HG03469 (cell line): ENCODE data around the gene AFM.

ENCODE experiments used
- ATAC-seq: cut with Tn5 transposase; IDR thresholded peaks from one replicate; pipeline ENCODE4 v1.9.1; 2021; ENCODE audit warnings: mild to moderate bottlenecking, moderate library complexity, moderate number of reproducible peaks; ENCODE audit not compliant: unreplicated experiment

AFM gene

DNA sequence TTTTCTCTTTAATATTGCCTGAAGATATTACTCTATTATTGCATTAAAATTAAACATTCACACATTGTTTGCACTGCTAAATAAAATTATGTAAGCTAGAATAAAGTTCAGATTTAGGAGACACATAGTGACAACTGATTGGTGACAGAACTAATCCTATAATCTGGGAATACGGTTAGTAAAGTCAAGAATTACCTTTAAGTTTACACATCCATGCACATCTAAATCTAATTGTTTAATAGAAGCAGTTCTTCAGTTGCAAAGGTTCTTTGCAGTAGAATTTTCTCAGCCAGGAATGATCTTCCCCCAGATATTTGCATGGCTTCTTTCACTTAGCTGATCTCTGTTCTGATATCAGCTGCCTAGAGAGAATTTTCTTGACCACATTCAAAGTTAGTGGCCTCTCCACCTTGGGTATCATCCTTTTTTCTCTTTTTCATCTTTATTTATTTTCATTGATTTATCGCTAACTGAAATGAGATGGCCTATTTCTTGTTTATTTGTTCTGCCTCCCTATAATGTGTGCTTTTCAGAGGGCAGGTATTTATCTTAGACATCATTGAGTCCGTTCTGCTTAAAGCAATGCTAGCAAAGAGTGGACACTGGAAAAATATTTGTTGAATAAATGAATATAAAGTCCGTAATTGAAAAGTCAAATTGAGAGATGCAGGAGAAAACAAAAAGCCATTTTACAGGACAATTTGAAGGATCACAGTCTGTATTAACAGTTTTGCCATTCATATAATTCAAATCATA, 32.9 kb upstream of the AFM start:
- no peak for ATAC-seq

DNA sequence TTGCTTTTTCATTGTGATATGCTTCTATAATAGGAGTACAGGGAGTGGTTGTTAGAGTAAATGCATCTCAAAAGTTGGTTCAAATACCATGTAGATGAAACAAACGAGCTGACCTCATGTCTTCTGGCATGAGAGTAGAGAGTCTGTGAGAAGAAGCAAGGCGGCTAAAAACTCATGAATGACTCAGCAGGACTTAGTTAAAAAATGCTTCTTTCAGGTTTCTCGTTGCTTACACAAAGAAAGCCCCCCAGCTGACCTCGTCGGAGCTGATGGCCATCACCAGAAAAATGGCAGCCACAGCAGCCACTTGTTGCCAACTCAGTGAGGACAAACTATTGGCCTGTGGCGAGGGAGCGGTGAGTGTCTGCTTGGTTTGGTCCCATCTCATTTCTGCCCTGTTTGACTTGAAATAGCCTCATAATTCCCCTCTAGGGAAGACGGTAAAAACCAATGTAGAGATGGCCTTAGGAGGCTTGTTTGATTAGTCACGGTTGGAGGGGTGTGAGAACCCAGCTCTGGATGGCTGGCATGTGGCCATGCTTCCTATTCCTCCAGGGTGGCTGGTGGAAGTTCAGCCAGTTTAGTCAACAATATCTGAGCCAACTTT, 31.0 kb upstream of the AFM start:
- no peak for ATAC-seq

DNA sequence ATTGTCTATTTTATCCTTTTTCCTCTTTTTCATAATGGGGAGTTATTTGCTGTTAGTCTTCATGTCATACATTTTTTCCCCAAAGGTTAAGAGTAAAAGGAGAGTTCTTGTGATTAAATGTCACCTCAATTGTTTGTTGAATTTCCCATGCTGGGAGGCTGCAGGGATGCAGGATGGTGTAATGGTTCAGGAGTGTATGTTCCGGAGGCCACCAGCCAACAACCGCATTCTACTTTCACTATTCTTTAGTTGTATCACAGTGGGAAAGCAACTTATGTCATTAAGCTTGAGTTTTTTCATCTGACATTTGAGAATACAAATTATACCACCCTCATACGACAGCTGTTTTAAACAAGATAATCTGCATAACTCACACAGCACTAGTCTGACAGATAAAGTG, 30.1 kb upstream of the AFM start:
- no peak for ATAC-seq

DNA sequence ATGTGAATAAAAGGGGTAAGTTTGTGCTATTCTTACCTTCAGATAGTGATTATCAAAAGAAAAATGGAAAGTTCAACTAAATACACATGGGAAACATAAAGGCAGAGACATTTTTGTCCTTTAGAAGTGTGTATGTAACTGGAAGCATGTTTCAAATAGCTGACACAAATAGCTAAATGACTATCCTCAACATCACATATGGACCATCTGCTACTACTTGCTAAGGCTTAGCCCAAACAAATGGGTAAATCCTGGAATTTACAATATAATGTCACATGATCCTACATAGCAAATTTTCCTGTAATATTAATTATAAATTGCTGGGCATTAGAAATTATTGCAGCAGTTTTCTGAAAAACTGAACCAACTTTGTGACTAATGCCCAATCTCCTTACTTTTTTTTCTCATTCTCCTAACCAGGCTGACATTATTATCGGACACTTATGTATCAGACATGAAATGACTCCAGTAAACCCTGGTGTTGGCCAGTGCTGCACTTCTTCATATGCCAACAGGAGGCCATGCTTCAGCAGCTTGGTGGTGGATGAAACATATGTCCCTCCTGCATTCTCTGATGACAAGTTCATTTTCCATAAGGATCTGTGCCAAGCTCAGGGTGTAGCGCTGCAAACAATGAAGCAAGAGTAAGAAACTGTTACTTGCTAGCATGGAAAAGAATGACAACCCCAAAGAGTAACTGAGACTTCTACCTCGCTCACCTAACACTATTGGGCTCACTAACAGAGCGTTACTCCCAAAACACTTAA, 29.4 kb upstream of the AFM start:
- no peak for ATAC-seq

DNA sequence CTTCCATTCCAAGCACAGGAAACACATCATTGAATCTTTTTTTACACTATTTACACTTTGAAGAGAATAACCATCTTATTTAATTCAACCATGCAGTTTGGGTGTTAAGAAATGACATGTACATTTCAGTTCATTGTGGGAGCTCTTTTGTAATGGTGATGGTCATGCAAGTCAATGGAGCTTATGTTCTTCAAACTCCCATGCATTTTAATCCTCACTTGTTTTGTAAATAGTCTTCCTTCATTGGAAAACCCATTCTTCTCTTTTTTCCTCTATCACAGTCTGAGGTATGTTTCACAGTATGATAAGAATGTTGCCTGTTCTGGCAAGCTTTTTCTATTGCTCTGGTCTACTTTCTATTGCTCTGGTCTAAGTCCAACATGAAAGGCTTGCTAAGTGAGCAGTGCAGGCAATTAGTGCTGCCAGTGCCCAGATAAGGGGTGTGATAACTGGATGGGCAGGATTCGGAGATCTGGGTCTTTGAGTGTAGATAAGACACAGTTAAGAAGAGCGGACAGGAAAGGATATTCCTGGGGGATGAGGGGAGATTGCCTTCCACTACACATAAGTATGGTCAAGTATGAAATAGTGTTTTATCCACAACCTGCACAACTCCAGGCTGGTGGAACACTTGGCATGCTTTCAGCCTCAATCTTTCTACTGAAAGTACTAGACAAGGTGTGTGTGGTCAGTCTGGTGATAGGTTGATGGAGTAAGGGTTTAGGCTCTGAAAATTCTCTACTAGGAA, 28.4 kb upstream of the AFM start:
- no peak for ATAC-seq

DNA sequence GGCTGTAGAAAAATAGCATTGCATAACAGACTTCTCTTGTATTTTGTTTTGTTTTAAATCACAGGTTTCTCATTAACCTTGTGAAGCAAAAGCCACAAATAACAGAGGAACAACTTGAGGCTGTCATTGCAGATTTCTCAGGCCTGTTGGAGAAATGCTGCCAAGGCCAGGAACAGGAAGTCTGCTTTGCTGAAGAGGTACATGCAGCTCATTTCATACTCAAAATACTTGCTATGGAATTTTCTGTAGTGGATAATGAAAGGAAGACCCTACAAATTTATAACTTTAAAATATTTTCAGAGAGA, 27.9 kb upstream of the AFM start:
- ATAC-seq = no peak

DNA sequence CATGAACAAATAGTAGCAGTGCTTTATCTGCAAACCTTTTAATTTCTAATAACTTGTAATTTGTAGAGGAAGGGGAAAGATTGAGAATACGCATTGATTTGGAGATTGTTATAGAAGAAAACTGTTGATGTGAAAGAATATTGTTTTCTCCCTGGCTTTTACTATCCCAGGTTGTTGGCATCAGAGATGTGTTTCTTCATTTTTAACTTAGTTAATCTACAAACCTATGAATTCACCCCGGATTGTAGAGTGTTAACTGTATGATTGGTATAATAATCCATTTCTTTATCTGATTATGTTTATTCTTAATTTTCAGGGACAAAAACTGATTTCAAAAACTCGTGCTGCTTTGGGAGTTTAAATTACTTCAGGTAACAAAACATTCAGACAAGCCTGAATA, 26.6 kb upstream of the AFM start:
- no peak for ATAC-seq

DNA sequence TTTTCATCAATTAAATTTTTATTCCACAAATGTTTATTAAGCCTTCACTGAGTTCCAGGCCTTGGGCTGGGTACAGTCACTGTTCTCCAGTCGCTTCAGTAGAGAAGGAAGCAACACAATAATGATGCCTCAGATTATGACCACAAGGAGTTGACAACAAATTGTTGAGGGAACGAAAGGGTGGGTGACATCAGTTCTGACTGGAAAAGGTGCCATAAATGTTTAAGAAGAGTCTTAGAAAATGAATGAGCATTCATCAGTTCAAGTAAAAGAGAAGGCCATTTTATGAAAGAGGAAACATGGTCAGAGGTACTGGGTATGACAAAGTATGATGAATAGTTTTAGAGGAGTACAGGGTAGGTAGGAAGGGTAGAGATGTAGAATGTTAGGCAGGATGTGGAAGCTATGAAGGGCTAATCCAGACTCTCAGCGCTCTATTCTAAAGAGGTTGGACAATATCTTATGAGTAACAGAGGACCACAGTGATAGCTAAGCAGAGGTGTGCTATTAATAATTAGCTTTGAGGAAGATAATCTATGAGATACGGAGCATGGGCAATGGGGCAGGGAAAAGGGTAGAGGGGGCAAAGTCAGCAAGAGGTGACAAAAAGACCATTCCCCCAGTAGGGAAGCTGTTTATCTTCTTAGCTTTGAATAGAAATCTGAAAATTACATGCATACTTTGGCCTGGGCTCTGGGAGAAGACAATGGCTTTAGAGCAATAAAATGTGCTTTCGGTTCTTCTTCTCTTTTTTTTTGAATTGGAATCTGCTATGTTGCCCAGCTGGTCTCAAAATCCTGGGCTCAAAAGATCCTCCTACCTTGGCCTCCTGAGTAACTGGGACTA, 25.1 kb upstream of the AFM start:
- no peak for ATAC-seq

DNA sequence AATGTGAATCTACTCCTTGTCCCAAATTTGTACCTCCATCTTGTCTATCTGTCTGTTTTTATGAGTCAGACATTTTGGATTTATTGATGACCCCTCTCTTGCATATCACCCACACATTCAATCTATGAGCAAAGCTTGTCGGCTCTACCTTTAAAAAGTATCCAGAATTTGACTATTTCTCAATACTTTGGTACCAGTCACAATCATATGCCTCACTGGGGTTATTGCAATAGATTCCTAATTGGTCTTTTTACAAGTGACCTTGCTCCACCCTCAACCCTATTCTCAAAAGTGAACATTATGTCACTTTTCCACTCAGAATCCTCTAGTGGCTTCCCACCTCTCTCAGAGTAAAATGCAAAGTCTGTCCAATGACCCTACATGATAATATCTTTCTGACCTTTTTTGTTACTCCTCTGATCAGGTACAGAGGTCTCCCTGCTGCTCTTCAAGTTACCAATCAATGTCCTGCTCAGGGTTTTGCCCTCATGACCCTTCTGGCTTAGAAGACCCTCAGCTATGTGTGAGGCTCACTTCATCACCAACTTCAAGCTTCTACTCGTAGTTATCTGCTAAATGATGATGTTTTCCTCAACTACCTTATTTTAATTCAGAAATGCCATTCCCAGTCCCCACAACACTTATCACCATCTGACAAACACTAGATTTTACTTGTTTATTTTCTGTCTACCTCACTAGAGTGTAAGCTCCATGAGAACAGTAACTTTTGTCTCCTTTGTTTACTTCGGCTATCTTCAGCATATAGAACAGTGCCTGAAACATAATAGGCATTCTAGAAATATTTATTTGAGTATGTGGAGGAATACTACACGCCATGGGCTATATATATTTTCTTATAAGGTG, 23.1 kb upstream of the AFM start:
- no peak for ATAC-seq

DNA sequence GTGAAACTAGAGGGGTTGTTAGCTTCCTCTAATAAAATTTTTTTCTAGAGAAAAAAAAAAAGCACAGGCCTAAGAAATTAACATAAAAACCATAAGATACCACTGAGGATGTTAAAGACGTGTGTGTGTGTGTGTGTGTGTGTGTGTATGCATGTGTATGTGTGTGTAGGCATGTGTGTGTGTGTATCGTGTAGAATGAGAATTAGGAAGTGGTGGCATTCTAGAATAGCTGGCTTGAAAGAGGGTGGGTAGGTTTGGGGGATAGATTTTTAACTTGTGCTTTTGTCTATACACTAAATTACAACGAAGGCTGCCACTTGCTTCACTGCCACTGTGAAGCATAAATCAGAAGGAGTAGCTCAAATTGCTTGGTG, 22.5 kb upstream of the AFM start:
- ATAC-seq = no peak

DNA sequence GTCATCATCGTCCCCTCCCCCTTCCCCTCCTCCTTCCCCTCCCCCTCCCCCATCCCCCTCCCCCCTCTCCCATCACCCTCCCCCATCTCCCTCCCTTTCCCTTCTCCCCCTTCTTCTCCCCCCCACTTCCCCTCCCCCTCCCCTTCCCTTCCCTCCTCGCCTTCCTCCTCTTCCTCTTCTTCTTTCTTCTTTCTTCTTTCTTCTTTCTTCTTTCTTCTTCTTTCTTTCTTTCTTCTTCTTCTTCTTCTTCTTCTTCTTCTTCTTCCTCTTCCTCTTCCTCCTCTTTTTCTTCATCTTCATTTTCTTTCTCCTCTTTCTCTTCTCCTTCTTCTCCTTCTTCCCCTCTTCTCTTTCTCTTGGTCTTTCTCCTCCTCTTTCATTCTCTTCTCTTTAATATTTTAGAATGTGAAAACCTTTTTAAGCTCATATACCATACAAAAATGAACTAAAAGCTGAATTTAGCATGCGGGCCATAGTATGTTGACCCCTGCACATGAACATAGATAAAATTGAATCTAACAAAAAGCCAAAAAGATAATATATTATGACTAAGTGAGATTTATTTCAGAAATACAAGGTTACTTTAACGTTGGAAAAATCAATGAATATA, 20.5 kb upstream of the AFM start:
- no peak for ATAC-seq

DNA sequence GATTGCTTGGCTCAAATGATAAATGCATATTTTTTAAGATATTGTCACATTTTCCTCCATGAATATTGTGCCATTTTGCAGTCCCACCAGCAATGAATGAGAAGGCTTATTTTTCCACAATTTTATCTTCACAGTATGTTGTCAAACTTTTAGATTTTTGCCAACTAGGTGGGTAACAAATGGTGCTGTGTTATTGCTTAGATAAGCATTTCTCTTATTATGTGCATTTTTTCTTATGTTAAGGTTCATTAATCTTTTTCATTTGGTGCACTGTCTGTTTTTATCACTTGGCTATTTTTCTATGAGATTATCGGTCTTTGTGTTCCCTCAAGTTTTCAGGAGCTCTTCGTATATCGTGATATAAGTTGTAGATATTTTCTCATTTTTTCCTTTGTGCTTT, 13.4 kb upstream of the AFM start:
- no peak for ATAC-seq

DNA sequence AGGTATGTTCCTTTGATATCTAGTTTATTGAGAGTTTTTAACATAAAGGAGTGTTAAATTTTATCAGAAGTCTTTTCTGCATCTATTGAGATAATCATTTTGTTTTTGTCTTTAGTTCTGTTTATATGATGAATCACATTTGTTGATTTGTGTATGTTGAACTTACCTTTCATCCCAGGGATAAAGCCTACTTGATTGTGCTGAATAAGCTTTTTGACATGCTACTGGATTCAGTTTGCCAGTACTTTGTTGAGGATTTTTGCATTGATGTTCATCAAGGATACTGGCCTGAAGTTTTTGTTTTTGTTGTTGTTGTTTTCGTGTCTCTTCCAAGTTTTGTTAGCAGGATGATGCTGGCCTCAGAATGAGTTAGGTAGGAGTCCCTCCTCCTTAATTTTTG, 10.8 kb upstream of the AFM start:
- ATAC-seq = no peak

DNA sequence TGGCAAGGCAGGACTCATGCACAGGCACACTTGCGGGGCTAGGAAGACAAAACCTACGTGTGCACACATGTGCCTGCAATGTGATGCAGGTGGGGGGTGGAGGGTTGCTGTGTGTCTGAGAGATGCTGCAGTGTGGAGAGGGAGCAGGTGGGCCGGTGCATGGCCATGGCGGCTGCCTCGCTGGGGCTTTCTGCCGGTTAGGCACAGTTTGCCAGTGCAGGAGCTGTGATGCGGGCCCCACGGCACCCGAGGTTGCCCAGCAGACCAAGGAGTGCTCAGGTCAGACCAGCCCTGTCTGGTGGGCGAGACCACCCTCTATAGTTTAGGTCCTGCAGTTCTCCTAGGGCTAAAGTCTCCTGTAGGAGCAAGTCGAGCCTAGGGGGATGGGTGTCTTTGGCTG, 4.4 kb upstream of the AFM start:
- ATAC-seq = no peak

DNA sequence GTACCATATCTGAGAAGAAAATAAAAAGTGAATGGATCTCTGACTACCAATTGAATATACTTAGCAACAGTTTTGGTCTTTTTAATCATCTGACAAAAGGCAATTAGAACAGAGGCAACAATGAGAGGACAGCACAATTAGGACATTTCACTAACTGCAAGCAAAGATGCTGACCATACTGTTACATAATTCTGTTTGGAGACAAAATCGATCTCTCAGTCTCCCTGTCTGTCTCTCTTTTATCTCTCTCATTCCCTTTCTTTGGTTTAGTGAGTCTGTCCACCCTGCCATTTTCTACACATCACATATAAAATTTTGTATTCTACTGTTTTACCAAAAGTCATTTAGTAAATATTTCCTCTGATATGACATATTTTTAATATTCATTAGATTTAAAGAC, 2.2 kb upstream of the AFM start:
- ATAC-seq = no peak

DNA sequence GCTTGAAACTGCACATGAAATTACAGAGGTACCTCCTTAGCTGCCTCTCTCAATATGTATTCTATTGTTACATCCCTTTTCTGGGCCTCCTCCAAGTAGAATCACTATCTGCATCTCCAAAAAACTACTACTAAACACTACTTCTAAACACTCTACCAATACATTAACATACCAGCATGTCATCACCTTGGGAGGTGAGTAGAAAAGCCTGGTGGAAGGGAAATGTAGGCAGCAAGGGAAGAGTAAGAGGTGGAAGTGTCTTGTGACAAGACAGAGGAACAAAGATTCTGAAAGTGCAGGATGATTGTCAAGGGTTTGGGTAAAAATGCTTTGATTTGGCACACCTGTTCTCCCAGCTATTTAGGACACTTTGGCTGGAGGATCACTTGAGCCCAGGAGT, 3.5 kb downstream of the AFM start:
- ATAC-seq = no peak

DNA sequence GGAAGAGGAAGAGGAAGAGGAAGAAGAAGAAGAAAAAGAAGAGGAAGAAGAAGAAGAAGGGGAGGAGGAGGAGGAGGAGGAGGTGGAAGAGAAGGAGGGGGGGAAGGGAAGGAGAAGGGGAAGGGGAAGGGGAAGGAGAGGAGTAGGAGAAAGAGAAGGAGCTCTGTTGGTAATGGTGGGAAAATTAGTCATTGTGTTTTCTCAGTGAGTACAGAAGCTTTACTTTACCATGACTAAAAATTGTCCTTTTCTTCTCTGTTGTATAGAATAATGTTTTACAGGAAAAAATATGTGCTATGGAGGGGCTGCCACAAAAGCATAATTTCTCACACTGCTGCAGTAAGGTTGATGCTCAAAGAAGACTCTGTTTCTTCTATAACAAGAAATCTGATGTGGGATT, 4.1 kb downstream of the AFM start:
- no peak for ATAC-seq

DNA sequence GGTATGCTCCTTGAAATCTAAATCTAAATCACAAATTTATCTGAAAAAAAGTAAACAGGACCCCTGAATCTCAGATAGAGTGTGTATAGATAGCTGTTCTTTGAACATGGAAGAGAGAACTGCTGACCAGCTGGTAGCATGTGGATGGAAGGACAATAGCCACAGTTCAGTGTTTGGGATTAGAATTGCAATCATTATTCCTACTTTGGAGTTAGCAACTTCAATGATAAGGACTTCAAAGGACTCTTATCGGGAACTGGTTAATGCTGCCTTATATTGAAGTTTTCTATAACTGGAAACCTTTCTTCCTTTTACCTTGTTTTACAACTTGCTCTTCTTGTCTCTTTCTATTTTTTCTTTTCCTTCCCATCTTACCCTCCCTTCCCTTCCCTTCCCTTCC, 5.0 kb downstream of the AFM start:
- no peak for ATAC-seq

DNA sequence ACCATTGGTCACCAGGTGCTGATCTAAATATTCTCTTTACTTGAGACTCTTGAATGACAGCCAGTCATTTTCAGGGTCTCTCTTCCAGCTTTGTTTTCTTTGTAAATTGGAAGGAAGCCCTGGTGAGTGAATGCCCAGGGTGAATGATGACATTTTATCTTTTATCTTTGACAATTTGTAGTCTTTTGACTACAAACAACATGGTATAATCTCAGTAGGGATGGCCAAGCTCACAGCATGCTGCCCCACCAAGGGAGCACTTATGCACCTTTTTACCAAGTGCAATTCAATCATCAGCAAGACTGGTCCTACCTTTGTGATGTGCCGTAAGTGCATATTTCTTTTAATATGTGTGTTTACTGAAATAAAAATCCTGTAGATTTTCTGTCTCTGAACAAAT, 5.7 kb downstream of the AFM start:
- no peak for ATAC-seq
